Endodermal cell (in vitro differentiated cells): ENCODE results near the gene MICU2. TPM values are rescaled to one million over a fixed set of nuclear protein-coding genes. Genes with fewer than 3 reads are reported as not detected.
"Not testable (repeated sequence)": the region's sequence is repeated elsewhere in the genome, so short reads cannot be mapped to it uniquely, and the experiment has no call there.

Experiments
- DNase-seq: peaks from one replicate; pipeline ENCODE4 v3.0.0-alpha.2; 2017
- H3K27ac ChIP-seq: 2 replicates; pipeline ENCODE4 v1.5.1; 2013; ENCODE audit warnings: mild to moderate bottlenecking, low read depth, low read length, moderate library complexity
- H3K27me3 ChIP-seq: 2 replicates; pipeline ENCODE4 v1.6.1; 2013; ENCODE audit warnings: mild to moderate bottlenecking, low read length, moderate library complexity; ENCODE audit not compliant: insufficient read depth, control insufficient read depth, poor library complexity, severe bottlenecking
- H3K36me3 ChIP-seq: 2 replicates; pipeline ENCODE4 v1.7.0; 2013; ENCODE audit warnings: mild to moderate bottlenecking, low read length, moderate library complexity; ENCODE audit not compliant: control insufficient read depth, insufficient read depth
- H3K4me1 ChIP-seq: one replicate; pipeline ENCODE4 v1.7.0; 2013; ENCODE audit warnings: low read length; ENCODE audit not compliant: control insufficient read depth, insufficient read depth
- H3K4me3 ChIP-seq: 2 replicates; pipeline ENCODE4 v1.5.1; 2013; ENCODE audit warnings: mild to moderate bottlenecking, low read length, moderate library complexity
- H3K9ac ChIP-seq: 2 replicates; pipeline ENCODE4 v1.6.1; 2013; ENCODE audit warnings: mild to moderate bottlenecking, low read length, moderate library complexity; ENCODE audit not compliant: poor library complexity, severe bottlenecking; ENCODE audit errors: extremely low read depth
- H3K9me3 ChIP-seq: 2 replicates; pipeline ENCODE4 v1.6.1; 2013; ENCODE audit warnings: mild to moderate bottlenecking, low read length, moderate library complexity; ENCODE audit not compliant: control insufficient read depth
- H3K27ac Mint-ChIP-seq: 2 replicates; pipeline ENCODE4 v1.8.0; 2020; ENCODE audit warnings: mixed read lengths
- H3K27me3 Mint-ChIP-seq: 2 replicates; pipeline ENCODE4 v1.8.0; 2021; ENCODE audit warnings: mild to moderate bottlenecking, mixed read lengths; ENCODE audit not compliant: insufficient read depth
- H3K36me3 Mint-ChIP-seq: 2 replicates; pipeline ENCODE4 v1.8.0; 2020; ENCODE audit warnings: low read depth, mixed read lengths
- H3K4me1 Mint-ChIP-seq: 2 replicates; pipeline ENCODE4 v1.8.0; 2020; ENCODE audit warnings: mixed read lengths
- H3K4me3 Mint-ChIP-seq: 2 replicates; pipeline ENCODE4 v1.8.0; 2020; ENCODE audit warnings: mild to moderate bottlenecking, moderate library complexity, mixed read lengths
- H3K9me3 Mint-ChIP-seq: 2 replicates; pipeline ENCODE4 v1.8.0; 2020; ENCODE audit warnings: mild to moderate bottlenecking, mixed read lengths
- WGBS, 2 experiments: methylation state at CpG; one replicate each; pipeline versions ENCODE4 v1.1.5 to v1.1.7; 2013; ENCODE audit warnings: missing lambda C conversion rate in 2 of 2, mixed read lengths in 1 of 2; ENCODE audit not compliant: insufficient coverage in 1 of 2, insufficient read length in 1 of 2; 5-methylcytosine and 5-hydroxymethylcytosine counted together
- total RNA-seq, 2 donors: library from RNA; stranded (reverse); fragmentation: NEBNext Ultra II Directional in 1 of 2; extraction: Animal tissue kit (Norgen Biotek cat#: 25700) in 1 of 2; gene quantifications; 2 replicates in 1 of 2; 3 replicates in 1 of 2; pipeline ENCODE4 v1.2.1, GENCODE V29; 2021
- TF ChIP-seq, protein P1 (sequence below): fragments of 200-600 bp; sonication (generic); conservative IDR thresholded peaks from 2 replicates; pipeline ENCODE4 v1.5.0; 2021; ENCODE audit warnings: antibody characterized with exemption, mild to moderate bottlenecking

The MICU2 gene
- total RNA-seq, 2 donors from 2014 or later = 39.1 to 45.7 TPM

DNA sequence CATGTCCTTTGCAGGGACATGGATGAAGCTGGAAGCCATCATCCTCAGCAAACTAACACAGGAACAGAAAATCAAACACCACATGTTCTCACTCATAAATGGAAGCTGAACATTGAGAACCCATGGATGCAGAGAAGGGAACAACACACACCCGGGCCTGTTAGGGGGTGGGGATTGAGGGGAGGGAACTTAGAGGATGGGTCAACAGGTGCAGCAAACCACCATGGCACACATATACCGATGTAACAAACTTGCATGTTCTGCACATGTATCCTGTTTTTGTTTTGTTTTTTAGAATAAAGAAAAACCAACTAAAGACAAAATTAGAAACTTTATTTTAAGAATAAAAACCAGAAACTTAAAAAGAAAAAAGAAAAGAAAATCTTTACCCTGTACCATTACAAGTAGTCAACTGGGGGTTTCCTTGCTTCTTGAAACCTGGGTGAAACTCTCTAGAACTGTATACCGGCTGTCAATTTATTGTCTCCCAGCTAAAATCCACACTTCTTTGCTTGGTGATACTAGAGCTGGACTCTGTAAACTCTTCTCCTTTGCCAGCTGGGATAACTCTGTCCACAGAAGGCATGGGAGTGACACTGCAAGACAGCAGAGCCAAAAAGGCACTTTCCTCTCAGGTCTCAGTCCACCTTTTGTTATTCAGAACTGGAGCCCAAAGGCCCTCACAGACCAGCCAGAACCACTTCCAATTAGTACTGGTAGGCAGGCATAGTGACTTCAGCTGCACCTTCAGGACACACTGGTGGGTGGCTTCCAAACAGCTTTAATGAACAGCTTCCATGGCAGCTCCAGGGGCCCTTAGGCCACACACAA is 9.0 kb downstream of the MICU2 start:
- peaks cover 15% of the 10 kb centered on the region for H3K9me3 Mint-ChIP-seq
- WGBS, 2 experiments = 57 to 70% methylated on average over 2 of the region's 3 CpGs
- no peak for DNase-seq
- no peak overlapping the region for H3K4me3 Mint-ChIP-seq
- no peaks in the 10 kb centered on the region for H3K4me1 Mint-ChIP-seq
- TF ChIP-seq, protein P1, sequence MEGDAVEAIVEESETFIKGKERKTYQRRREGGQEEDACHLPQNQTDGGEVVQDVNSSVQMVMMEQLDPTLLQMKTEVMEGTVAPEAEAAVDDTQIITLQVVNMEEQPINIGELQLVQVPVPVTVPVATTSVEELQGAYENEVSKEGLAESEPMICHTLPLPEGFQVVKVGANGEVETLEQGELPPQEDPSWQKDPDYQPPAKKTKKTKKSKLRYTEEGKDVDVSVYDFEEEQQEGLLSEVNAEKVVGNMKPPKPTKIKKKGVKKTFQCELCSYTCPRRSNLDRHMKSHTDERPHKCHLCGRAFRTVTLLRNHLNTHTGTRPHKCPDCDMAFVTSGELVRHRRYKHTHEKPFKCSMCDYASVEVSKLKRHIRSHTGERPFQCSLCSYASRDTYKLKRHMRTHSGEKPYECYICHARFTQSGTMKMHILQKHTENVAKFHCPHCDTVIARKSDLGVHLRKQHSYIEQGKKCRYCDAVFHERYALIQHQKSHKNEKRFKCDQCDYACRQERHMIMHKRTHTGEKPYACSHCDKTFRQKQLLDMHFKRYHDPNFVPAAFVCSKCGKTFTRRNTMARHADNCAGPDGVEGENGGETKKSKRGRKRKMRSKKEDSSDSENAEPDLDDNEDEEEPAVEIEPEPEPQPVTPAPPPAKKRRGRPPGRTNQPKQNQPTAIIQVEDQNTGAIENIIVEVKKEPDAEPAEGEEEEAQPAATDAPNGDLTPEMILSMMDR = no peak
- H3K36me3 Mint-ChIP-seq = peaks cover 9% of the 10 kb centered on the region
- H3K27me3 Mint-ChIP-seq = no peaks in the 10 kb centered on the region
- H3K36me3 ChIP-seq = no peaks in the 10 kb centered on the region
- no peak overlapping the region for H3K27ac Mint-ChIP-seq
- H3K27ac ChIP-seq = no peak overlapping the region
- H3K4me3 ChIP-seq = no peak overlapping the region
- H3K9ac ChIP-seq = no peak overlapping the region
- H3K9me3 ChIP-seq = no peaks in the 10 kb centered on the region
- H3K27me3 ChIP-seq = no peaks in the 10 kb centered on the region
- no peaks in the 10 kb centered on the region for H3K4me1 ChIP-seq

DNA sequence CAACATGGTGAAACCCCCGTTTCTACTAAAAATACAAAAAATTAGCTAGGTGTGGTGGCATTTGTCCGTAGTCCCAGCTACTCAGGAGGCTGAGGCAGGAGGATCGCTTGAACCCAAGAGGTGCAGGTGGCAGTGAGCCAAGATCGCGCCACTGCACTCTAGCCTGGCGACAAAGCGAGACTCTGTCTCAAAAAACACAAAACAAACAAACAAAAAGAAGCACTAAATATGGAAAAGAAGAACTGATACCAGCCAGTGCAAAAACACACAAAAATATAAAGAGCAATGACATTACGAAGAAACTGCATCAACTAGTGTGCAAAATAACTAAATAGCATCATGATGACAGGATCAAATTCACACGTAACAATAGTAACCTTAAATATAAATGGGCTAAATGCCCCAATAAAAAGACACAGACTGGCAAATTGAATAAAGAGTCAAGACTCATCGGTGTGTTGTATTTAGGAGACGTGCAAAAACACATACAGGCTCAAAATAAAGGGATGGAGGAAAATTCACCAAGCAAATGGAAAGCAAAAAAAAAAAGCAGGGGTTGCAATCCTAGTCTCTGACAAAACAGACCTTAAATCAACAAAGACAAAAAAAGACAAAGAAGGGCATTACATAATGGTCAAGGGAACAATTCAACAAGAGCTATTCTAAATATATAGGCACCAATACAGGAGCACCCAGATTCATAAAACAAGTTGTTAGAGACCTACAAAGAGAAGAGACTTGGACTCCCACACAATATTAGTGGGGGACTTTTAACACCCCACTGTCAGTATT is 13.1 kb downstream of the MICU2 start:
- not testable (repeated sequence) for H3K4me1 ChIP-seq, H3K9me3 ChIP-seq, DNase-seq, H3K36me3 ChIP-seq, H3K9ac ChIP-seq, H3K4me1 Mint-ChIP-seq, H3K4me3 ChIP-seq, H3K27me3 Mint-ChIP-seq, H3K36me3 Mint-ChIP-seq, H3K27ac ChIP-seq, H3K4me3 Mint-ChIP-seq, H3K27me3 ChIP-seq, H3K27ac Mint-ChIP-seq
- peaks cover 15% of the 10 kb centered on the region for H3K9me3 Mint-ChIP-seq
- 91% methylated on average over 7 to 11 of the region's 11 CpGs for WGBS, 2 experiments

DNA sequence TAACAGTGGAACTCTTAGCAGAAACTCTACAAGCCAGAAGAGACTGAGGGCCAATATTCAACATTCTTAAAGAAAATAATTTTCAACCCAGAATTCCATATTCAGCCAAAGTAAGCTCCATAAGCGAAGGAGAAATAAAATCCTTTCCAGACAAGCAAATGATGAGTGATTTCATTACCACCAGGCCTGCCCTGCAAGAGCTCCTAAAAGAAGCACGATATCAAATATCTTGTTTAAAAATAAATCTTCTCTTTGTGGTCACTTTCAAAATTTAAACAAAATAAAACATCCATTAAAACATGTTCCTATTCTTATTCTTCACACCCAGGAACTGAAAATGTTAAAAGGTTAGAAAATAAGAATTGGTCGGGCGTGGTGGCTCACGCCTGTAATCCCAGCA is 13.7 kb downstream of the MICU2 start:
- no peak overlapping the region for H3K27ac Mint-ChIP-seq

DNA sequence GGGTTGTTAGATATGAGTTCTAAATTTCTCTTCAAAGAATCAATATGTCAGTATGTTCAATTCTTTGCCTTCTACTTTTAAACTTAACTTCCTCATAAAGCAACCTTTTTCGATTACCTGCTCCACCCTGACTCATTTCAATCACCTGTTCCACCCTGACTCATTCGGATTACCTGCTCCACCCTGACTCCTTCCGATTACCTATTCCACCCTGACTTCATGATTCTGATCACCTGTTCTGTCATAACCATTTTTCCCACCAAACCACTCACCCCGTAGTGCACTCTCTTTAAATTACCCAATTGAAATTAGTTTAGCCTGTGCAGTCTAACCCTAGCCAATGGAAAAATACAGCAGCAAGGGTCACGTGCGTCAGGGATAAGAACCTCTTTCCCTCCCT is 14.5 kb downstream of the MICU2 start:
- H3K4me3 Mint-ChIP-seq, H3K4me3 ChIP-seq, H3K4me1 Mint-ChIP-seq, H3K36me3 Mint-ChIP-seq, H3K27me3 ChIP-seq, H3K27me3 Mint-ChIP-seq, H3K27ac ChIP-seq, H3K4me1 ChIP-seq, H3K9me3 ChIP-seq, H3K36me3 ChIP-seq, DNase-seq, H3K27ac Mint-ChIP-seq, H3K9ac ChIP-seq: not testable (repeated sequence)
- peaks cover 15% of the 10 kb centered on the region for H3K9me3 Mint-ChIP-seq
- 94 to 100% methylated on average over 5 to 6 of the region's 6 CpGs for WGBS, 2 experiments

More for the DNA sequence above, 13.7 kb downstream of the MICU2 start:
- no peaks in the 10 kb centered on the region for H3K36me3 ChIP-seq
- H3K4me1 ChIP-seq = no peaks in the 10 kb centered on the region
- no peak overlapping the region for H3K9ac ChIP-seq
- Mint-ChIP-seq H3K4me3 (no peak overlapping the region), H3K27me3 (no peaks in the 10 kb centered on the region), H3K9me3 (peaks cover 15% of the 10 kb centered on the region), H3K4me1 (peaks cover 7% of the 10 kb centered on the region), H3K36me3 (peaks cover 9% of the 10 kb centered on the region)
- DNase-seq = no peak
- no peaks in the 10 kb centered on the region for H3K27me3 ChIP-seq
- TF ChIP-seq, protein P1 = no peak
- H3K9me3 ChIP-seq = peaks cover 2% of the 10 kb centered on the region
- H3K27ac ChIP-seq = no peak overlapping the region
- 97 to 100% methylated on average over 3 to 5 of the region's 5 CpGs for WGBS, 2 experiments
- no peak overlapping the region for H3K4me3 ChIP-seq

DNA sequence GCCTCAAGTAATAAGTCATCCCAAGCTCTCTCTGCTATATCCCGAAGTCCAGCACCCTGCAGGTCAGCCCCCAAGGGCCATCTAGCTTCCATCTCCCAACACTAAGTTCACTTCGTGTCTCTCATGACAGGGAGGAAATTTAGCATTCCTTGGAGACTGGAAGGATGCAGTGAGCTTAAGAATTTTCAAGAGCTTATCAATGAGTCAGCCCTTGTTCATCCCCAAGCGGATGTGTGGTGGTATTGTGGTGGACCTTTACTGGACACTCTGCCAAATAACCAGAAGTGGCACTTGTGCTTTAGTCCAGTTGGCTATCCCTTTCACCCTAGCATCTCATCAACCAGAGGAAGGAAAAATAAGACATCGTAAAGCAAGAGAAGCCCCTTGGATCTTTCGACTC is 15.6 kb downstream of the MICU2 start:
- 91 to 100% methylated on average over 2 to 5 of the region's 5 CpGs for WGBS, 2 experiments
- not testable (repeated sequence) for H3K27ac Mint-ChIP-seq

More for the DNA sequence above, 15.6 kb downstream of the MICU2 start:
- not testable (repeated sequence) for H3K4me1 Mint-ChIP-seq, H3K9ac ChIP-seq, H3K27me3 ChIP-seq, H3K27ac ChIP-seq, DNase-seq, H3K4me3 ChIP-seq, H3K36me3 ChIP-seq, H3K4me3 Mint-ChIP-seq, H3K4me1 ChIP-seq, H3K27me3 Mint-ChIP-seq, H3K36me3 Mint-ChIP-seq
- peaks cover 16% of the 10 kb centered on the region for H3K9me3 ChIP-seq
- peaks cover 20% of the 10 kb centered on the region for H3K9me3 Mint-ChIP-seq
